HepG2 (cell line): ENCODE measurements around the gene CYP2W1.
"Not testable (repeated sequence)": the region's sequence is repeated elsewhere in the genome, so short reads cannot be mapped to it uniquely, and the experiment has no call there.

Source experiments
- AHDC1 ChIP-seq: sonication (generic); formaldehyde crosslinking; IDR thresholded peaks from 2 replicates; pipeline ENCODE4 v1.5.1; 2020; ENCODE audit warnings: mild to moderate bottlenecking, missing genetic modification reagents, borderline replicate concordance
- CEBPG ChIP-seq: IDR thresholded peaks from 2 replicates; pipeline ENCODE4 v1.6.1; 2016
- CENPT ChIP-seq: sonication (generic); formaldehyde crosslinking; IDR thresholded peaks from 2 replicates; pipeline ENCODE4 v1.8.0; 2022; ENCODE audit warnings: low read depth, mild to moderate bottlenecking, moderate library complexity, missing genetic modification reagents
- POLR2AphosphoS5 ChIP-seq: IDR thresholded peaks from 2 replicates; pipeline ENCODE4 v1.6.1; 2012; ENCODE audit warnings: low read depth, low read length
- RBFOX2 ChIP-seq: fragments of 200-400 bp; formaldehyde crosslinking; IDR thresholded peaks from 2 replicates; pipeline ENCODE4 v1.6.1; 2017; ENCODE audit warnings: low read depth, mild to moderate bottlenecking, low read length
- SALL2 ChIP-seq: sonication (generic); formaldehyde crosslinking; IDR thresholded peaks from 2 replicates; pipeline ENCODE4 v1.8.1; 2023; ENCODE audit warnings: mild to moderate bottlenecking, missing genetic modification reagents, inconsistent platforms
- TAF1 ChIP-seq: sonication (generic); formaldehyde crosslinking; IDR thresholded peaks from 2 replicates; pipeline ENCODE4 v1.4.0; 2020; ENCODE audit warnings: missing genetic modification reagents
- ZFX ChIP-seq: sonication (generic); formaldehyde crosslinking; IDR thresholded peaks from 2 replicates; pipeline ENCODE4 v1.4.0; 2020; ENCODE audit warnings: mild to moderate bottlenecking, low read depth, missing genetic modification reagents, moderate library complexity
- ZNF17 ChIP-seq: sonication (generic); formaldehyde crosslinking; IDR thresholded peaks from 2 replicates; pipeline ENCODE4 v1.5.0; 2020; ENCODE audit warnings: mild to moderate bottlenecking, missing genetic modification reagents
- ZNF232 ChIP-seq: sonication (generic); formaldehyde crosslinking; IDR thresholded peaks from 2 replicates; pipeline ENCODE4 v1.4.0; 2020; ENCODE audit warnings: missing genetic modification reagents, borderline replicate concordance
- ZNF441 ChIP-seq: sonication (generic); formaldehyde crosslinking; IDR thresholded peaks from 2 replicates; pipeline ENCODE4 v1.7.0; 2021; ENCODE audit warnings: missing genetic modification reagents, borderline replicate concordance

DNA sequence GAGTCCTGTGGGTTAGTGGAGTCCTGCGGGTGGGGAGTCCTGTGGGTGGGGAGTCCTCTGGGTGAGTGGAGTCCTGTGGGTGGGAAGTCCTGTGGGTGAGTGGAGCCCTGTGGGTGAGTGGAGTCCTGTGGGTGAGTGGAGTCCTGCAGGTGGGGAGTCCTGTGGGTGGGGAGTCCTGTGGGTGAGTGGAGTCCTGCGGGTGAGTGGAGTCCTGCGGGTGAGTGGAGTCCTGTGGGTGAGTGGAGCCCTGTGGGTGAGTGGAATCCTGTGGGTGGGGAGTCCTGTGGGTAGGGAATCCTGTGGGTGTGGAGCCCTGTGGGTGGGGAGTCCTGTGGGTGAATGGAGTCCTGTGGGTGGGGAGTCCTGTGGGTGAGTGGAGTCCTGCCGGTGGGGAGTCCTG, 19.0 kb downstream of the CYP2W1 start:
- TF ChIP-seq ZNF232; RBFOX2; TAF1 (CRISPR knock-in tag); CEBPG (CRISPR knock-in tag); ZNF441; CENPT (CRISPR knock-in tag); SALL2 (CRISPR knock-in tag); AHDC1 (CRISPR knock-in tag); ZFX; ZNF17 (CRISPR knock-in tag); POLR2AphosphoS5: not testable (repeated sequence)
